ENCODE data around the gene PGPEP1. TPM values are rescaled to one million over a fixed set of nuclear protein-coding genes. Genes with fewer than 3 reads are reported as not detected.
A peak's percentile ranks its signal among the peaks of the same experiment; 100 is the strongest.

PGPEP1 gene
- total RNA-seq, 4 donors from 2014 or later: 23.5 to 44.0 (median 27.9) TPM

DNA sequence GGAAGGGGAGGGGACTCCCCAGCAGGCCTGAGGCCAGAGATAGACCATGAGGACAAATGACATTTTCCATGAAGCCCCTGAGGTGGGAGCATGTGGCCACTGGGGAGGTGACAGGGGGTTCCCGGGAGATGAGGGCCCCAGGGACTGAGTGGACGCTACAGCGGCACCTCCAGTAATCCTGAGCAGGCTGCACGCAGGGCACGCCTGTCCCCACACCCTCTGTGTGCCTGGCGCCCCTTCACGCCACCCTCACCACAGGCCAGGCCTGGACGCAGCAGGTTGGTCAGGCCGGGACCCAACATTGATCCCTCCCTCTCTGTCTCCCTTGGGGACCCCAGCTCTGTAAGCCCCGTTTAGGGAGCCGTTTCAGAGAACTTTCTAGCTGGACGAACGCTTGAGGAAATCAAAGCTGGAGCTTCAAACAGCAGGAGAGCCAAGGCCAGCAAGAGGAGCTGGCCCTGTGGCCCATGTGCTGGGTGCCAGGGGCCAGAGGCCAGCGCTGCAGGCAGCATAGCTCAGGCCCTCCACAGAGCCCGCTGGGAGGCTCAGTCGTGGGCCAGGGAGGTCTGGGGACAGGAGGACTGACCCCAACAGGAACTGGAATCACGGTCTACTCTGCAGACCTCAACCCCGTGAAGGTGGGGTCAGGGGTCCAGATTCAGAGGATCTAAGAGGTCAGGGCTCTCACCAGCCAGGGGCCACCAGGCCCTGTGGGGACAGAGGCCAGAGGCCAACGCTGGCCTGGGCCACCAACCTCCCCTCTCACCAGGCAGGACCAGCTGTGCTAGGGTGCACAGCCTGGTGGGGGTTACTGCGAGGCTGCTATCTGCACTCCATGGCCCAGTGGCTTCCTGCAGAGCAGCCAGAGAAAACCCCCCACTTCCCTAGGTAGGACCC lies 32.1 kb upstream of the PGPEP1 start:
- Histone ChIP-seq H3K27me3 (no peaks in the 10 kb centered on the region), H3K9me3 (no peaks in the 10 kb centered on the region), H3K4me1 (peaks cover 28 to 58% of the 10 kb centered on the region in 2 donors), H3K27ac (peak overlapping the region in 2 of 3 donors; percentile 65 to 96), H3K36me3 (peaks cover 7 to 10% of the 10 kb centered on the region in 2 donors), H3K4me3 (replicated peaks in 1 of 3) (no peak overlapping the region)
- intact Hi-C loops (cut with DNase I): no loop called here
- DNase-seq: no peak
- WGBS, 2 donors: 74 to 87% methylated on average over 17 of the region's 20 CpGs
- TF ChIP-seq POLR2A (IDR thresholded peaks at IDR 0.05) (no peak), CTCF (IDR thresholded peaks at IDR 0.05) (no peak)

- DNase-seq: no peak
- no peak for TF ChIP-seq POLR2A (IDR thresholded peaks at IDR 0.05)
- no peak for TF ChIP-seq CTCF (IDR thresholded peaks at IDR 0.05)
- H3K27me3 ChIP-seq: no peaks in the 10 kb centered on the region
- no peak overlapping the region for H3K4me3 ChIP-seq (replicated peaks in 1 of 3)
- H3K4me1 ChIP-seq: peaks cover 26 to 54% of the 10 kb centered on the region in 2 donors
- H3K36me3 ChIP-seq: peaks cover 7 to 10% of the 10 kb centered on the region in 2 donors
- no peak overlapping the region for H3K27ac ChIP-seq
- H3K9me3 ChIP-seq: no peaks in the 10 kb centered on the region
- intact Hi-C loops (cut with DNase I): no loop called here
- WGBS, 2 donors: 82 to 100% methylated on average over 2 to 5 of the region's 7 CpGs
Measured at GRCh38 chr19:18308948-18309325, 31.5 kb upstream of the PGPEP1 start.

GRCh38 chr19:18309525-18310064 lies 30.8 kb upstream of the PGPEP1 start:
- WGBS, 2 donors: 91 to 97% methylated on average over 12 to 32 of the region's 33 CpGs
- H3K4me3 ChIP-seq (replicated peaks in 1 of 3): no peak overlapping the region
- TF ChIP-seq CTCF (IDR thresholded peaks at IDR 0.05) (no peak), POLR2A (IDR thresholded peaks at IDR 0.05) (no peak)
- H3K9me3 ChIP-seq: no peaks in the 10 kb centered on the region
- peaks cover 20 to 47% of the 10 kb centered on the region in 2 donors for H3K4me1 ChIP-seq
- no peak overlapping the region for H3K27ac ChIP-seq
- peaks cover 7 to 10% of the 10 kb centered on the region in 2 donors for H3K36me3 ChIP-seq
- no peaks in the 10 kb centered on the region for H3K27me3 ChIP-seq
- no peak for DNase-seq
- intact Hi-C loops (cut with DNase I): no loop called here

DNA sequence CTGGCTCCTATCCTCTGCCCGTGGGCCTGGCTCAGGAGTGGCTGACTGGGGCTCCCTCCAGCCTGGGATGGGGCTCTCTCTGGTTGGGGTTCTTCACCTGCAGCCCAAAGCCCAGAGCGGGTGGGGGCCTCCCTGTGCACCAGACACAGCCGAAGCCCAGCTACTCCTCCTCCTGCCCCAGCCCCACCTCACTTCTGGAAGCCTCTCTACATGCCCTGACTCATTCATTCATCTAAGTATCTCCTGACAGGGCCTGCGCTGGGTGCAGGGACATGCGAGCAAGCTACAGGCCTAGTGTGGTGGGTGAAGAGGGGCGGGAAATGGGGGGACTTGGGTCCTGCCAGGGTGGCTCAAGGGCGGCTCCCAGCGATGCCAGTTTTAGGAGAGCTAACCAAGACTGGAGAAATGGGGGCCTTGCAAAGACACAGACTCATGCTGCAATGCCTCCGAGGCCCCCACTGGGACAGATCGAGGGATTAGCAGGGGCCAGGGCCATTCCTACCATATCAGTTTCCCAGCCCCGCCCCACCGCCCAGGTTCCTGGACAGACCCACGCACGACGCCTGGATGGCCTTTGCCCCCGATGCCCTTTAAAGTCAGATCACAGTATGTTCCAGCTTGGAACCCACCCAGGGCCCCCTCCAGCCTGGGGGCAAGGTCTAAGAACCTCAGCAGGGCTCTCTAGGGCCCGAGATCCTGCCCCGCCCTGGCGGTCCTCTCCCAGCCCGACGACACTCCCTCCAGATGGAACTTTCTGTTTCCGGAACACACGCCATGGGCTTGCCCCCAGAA lies 30.1 kb upstream of the PGPEP1 start:
- Histone ChIP-seq H3K27me3 (no peaks in the 10 kb centered on the region), H3K27ac (no peak overlapping the region), H3K4me1 (peaks cover 13 to 40% of the 10 kb centered on the region in 2 donors), H3K4me3 (replicated peaks in 1 of 3) (no peak overlapping the region), H3K36me3 (peaks cover 7 to 10% of the 10 kb centered on the region in 2 donors), H3K9me3 (no peaks in the 10 kb centered on the region)
- intact Hi-C loops (cut with DNase I): no loop called here
- WGBS, 2 donors: 95% methylated on average over 18 to 23 of the region's 23 CpGs
- DNase-seq: no peak
- TF ChIP-seq CTCF (IDR thresholded peaks at IDR 0.05) (no peak), POLR2A (IDR thresholded peaks at IDR 0.05) (no peak)
